Adipocyte (in vitro differentiated cells): ENCODE results near the gene IMMP2L.
"Not testable (repeated sequence)": the region's sequence is repeated elsewhere in the genome, so short reads cannot be mapped to it uniquely, and the experiment has no call there.

Experiments used
- DNase-seq: peaks from one replicate; pipeline ENCODE4 v3.0.0-alpha.2; 2015; ENCODE audit warnings: low read depth
- H3K27me3 ChIP-seq: replicated peaks from 2 replicates; pipeline ENCODE4 v1.7.0; 2013; ENCODE audit warnings: mild to moderate bottlenecking, low read length, moderate library complexity; ENCODE audit not compliant: control insufficient read depth, insufficient read depth
- H3K36me3 ChIP-seq: 2 replicates; pipeline ENCODE4 v1.7.0; 2013; ENCODE audit warnings: low read length, mild to moderate bottlenecking, moderate library complexity; ENCODE audit not compliant: control insufficient read depth, insufficient read depth, severe bottlenecking
- H3K4me1 ChIP-seq: 2 replicates; pipeline ENCODE4 v1.7.0; 2013; ENCODE audit warnings: mild to moderate bottlenecking, low read length, moderate library complexity; ENCODE audit not compliant: control insufficient read depth, insufficient read depth
- H3K4me3 ChIP-seq: 2 replicates; pipeline ENCODE4 v1.7.0; 2013; ENCODE audit warnings: mild to moderate bottlenecking, low read length, moderate library complexity
- H3K9ac ChIP-seq: 2 replicates; pipeline ENCODE4 v1.7.0; 2013; ENCODE audit warnings: mild to moderate bottlenecking, low read length, moderate library complexity
- H3K9me3 ChIP-seq: 2 replicates; pipeline ENCODE4 v1.7.0; 2013; ENCODE audit warnings: mild to moderate bottlenecking, low read length, moderate library complexity; ENCODE audit not compliant: control insufficient read depth

IMMP2L gene

GRCh38 chr7:111475959-111476358 lies 86.3 kb downstream of the IMMP2L start:
- Histone ChIP-seq H3K4me3 (no peak overlapping the region), H3K9me3 (peaks cover 18% of the 10 kb centered on the region), H3K9ac (no peak overlapping the region), H3K36me3 (no peaks in the 10 kb centered on the region), H3K27me3 (no peaks in the 10 kb centered on the region), H3K4me1 (peaks cover 6% of the 10 kb centered on the region)
- DNase-seq, result peak; percentile 40

- peaks cover 20% of the 10 kb centered on the region for H3K9me3 ChIP-seq
- peaks cover 6% of the 10 kb centered on the region for H3K4me1 ChIP-seq
- no peak overlapping the region for H3K9ac ChIP-seq
- no peaks in the 10 kb centered on the region for H3K27me3 ChIP-seq
- no peak for DNase-seq
- H3K4me3 ChIP-seq, result no peak overlapping the region
- no peaks in the 10 kb centered on the region for H3K36me3 ChIP-seq
Observed at GRCh38 chr7:111475419-111475748, 86.9 kb downstream of the IMMP2L start.

- H3K36me3 ChIP-seq, result no peaks in the 10 kb centered on the region
- peaks cover 20% of the 10 kb centered on the region for H3K9me3 ChIP-seq
- H3K9ac ChIP-seq, result no peak overlapping the region
- peaks cover 6% of the 10 kb centered on the region for H3K4me1 ChIP-seq
- H3K4me3 ChIP-seq, result no peak overlapping the region
- H3K27me3 ChIP-seq, result no peaks in the 10 kb centered on the region
- no peak for DNase-seq
Observed at GRCh38 chr7:111474723-111475418, 87.4 kb downstream of the IMMP2L start.

- H3K27me3 ChIP-seq, result no peaks in the 10 kb centered on the region
- no peak for DNase-seq
- H3K9ac ChIP-seq, result no peak overlapping the region
- H3K36me3 ChIP-seq, result no peaks in the 10 kb centered on the region
- H3K9me3 ChIP-seq, result peaks cover 24% of the 10 kb centered on the region
- H3K4me1 ChIP-seq, result peaks cover 6% of the 10 kb centered on the region
- H3K4me3 ChIP-seq, result no peak overlapping the region
Observed at GRCh38 chr7:111473449-111474198, 88.7 kb downstream of the IMMP2L start.

- no peak for DNase-seq
- no peak overlapping the region for H3K4me3 ChIP-seq
Observed at GRCh38 chr7:111470998-111471397, 91.3 kb downstream of the IMMP2L start.

GRCh38 chr7:111469894-111470293 lies 92.4 kb downstream of the IMMP2L start:
- peaks cover 25% of the 10 kb centered on the region for H3K9me3 ChIP-seq
- not testable (repeated sequence) for H3K27me3 ChIP-seq, H3K9ac ChIP-seq, H3K4me3 ChIP-seq, DNase-seq, H3K4me1 ChIP-seq, H3K36me3 ChIP-seq

More at GRCh38 chr7:111470998-111471397, 91.3 kb downstream of the IMMP2L start:
- Histone ChIP-seq H3K9me3 (peaks cover 25% of the 10 kb centered on the region), H3K27me3 (no peaks in the 10 kb centered on the region), H3K4me1 (peaks cover under 1% of the 10 kb centered on the region), H3K9ac (no peak overlapping the region), H3K36me3 (no peaks in the 10 kb centered on the region)

- H3K4me1 ChIP-seq, H3K27me3 ChIP-seq, H3K9me3 ChIP-seq, H3K4me3 ChIP-seq, DNase-seq, H3K9ac ChIP-seq, H3K36me3 ChIP-seq: not testable (repeated sequence)
Observed at GRCh38 chr7:111465774-111466173, 96.5 kb downstream of the IMMP2L start.

GRCh38 chr7:111460695-111461094 lies 101.6 kb downstream of the IMMP2L start:
- no peak for DNase-seq
- H3K27me3 ChIP-seq, result no peaks in the 10 kb centered on the region

GRCh38 chr7:111459757-111460280 lies 102.5 kb downstream of the IMMP2L start:
- H3K4me3 ChIP-seq, result peak overlapping the region; percentile 54
- H3K9ac ChIP-seq, result peak overlapping the region; percentile 60
- peaks cover 17% of the 10 kb centered on the region for H3K4me1 ChIP-seq
- peak; percentile 69 for DNase-seq
- no peaks in the 10 kb centered on the region for H3K36me3 ChIP-seq
- no peaks in the 10 kb centered on the region for H3K9me3 ChIP-seq
- H3K27me3 ChIP-seq, result no peaks in the 10 kb centered on the region

More at GRCh38 chr7:111460695-111461094, 101.6 kb downstream of the IMMP2L start:
- Histone ChIP-seq H3K36me3 (no peaks in the 10 kb centered on the region), H3K4me3 (no peak overlapping the region), H3K9ac (no peak overlapping the region), H3K4me1 (peaks cover 17% of the 10 kb centered on the region), H3K9me3 (no peaks in the 10 kb centered on the region)

- Histone ChIP-seq H3K27me3 (no peaks in the 10 kb centered on the region), H3K9ac (peak overlapping the region; percentile 60), H3K4me1 (peaks cover 17% of the 10 kb centered on the region), H3K4me3 (peak overlapping the region; percentile 54), H3K36me3 (no peaks in the 10 kb centered on the region), H3K9me3 (no peaks in the 10 kb centered on the region)
- DNase-seq, result no peak
Observed at GRCh38 chr7:111459065-111459756, 103.1 kb downstream of the IMMP2L start.

GRCh38 chr7:111450705-111451104 lies 111.6 kb downstream of the IMMP2L start:
- H3K4me1 ChIP-seq, H3K27me3 ChIP-seq, DNase-seq, H3K36me3 ChIP-seq, H3K4me3 ChIP-seq, H3K9ac ChIP-seq, H3K9me3 ChIP-seq: not testable (repeated sequence)
